Measurements from ENCODE around the gene CHAF1A.
A peak's percentile ranks its signal among the peaks of the same experiment; 100 is the strongest.

The CHAF1A gene

GRCh38 chr19:4369888-4370260 lies 32.6 kb upstream of the CHAF1A start:
- Histone ChIP-seq H3K27ac (ENCODE audit: low read depth, low read length) (peak overlapping the region; percentile 82), H3F3A (ENCODE audit: control insufficient read depth, insufficient read depth) (0 out of 2 replicates have a peak, but pooled peaks cover 3% of the 10 kb centered on the region), H3K9me3 (ENCODE audit: control insufficient read depth, insufficient read depth, low read length) (no peaks in the 10 kb centered on the region), H3K79me2 (ENCODE audit: control insufficient read depth, low read length) (peaks cover 63% of the 10 kb centered on the region), H3K4me1 (ENCODE audit: control insufficient read depth, low read length) (peaks cover 51% of the 10 kb centered on the region), H3K27me3 (ENCODE audit: control insufficient read depth, low read length) (no peaks in the 10 kb centered on the region), H4K20me1 (ENCODE audit: control insufficient read depth, insufficient read depth, low read depth, low read length) (peaks cover 21% of the 10 kb centered on the region), H3K4me2 (ENCODE audit: low read length) (peak overlapping the region; percentile 70), H3K4me3 (ENCODE audit: low read length) (peak overlapping the region; percentile 68), H3K36me3 (ENCODE audit: control insufficient read depth, low read length) (peaks cover 32% of the 10 kb centered on the region), H3K9me2 (replicated peaks; ENCODE audit: control insufficient read depth, low read length) (no peaks in the 10 kb centered on the region)
- no peak for TF ChIP-seq EZH2phosphoT487 (IDR thresholded peaks at IDR 0.05; ENCODE audit: borderline replicate concordance, low read length)
- TF ChIP-seq, protein P1, sequence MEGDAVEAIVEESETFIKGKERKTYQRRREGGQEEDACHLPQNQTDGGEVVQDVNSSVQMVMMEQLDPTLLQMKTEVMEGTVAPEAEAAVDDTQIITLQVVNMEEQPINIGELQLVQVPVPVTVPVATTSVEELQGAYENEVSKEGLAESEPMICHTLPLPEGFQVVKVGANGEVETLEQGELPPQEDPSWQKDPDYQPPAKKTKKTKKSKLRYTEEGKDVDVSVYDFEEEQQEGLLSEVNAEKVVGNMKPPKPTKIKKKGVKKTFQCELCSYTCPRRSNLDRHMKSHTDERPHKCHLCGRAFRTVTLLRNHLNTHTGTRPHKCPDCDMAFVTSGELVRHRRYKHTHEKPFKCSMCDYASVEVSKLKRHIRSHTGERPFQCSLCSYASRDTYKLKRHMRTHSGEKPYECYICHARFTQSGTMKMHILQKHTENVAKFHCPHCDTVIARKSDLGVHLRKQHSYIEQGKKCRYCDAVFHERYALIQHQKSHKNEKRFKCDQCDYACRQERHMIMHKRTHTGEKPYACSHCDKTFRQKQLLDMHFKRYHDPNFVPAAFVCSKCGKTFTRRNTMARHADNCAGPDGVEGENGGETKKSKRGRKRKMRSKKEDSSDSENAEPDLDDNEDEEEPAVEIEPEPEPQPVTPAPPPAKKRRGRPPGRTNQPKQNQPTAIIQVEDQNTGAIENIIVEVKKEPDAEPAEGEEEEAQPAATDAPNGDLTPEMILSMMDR (IDR thresholded peaks at IDR 0.05; ENCODE audit: low read depth, low read length, poor library complexity, severe bottlenecking), result peak; percentile 76

GRCh38 chr19:4370418-4371041 lies 31.9 kb upstream of the CHAF1A start:
- no peak for TF ChIP-seq EZH2phosphoT487 (IDR thresholded peaks at IDR 0.05; ENCODE audit: borderline replicate concordance, low read length)
- TF ChIP-seq, protein P1 (IDR thresholded peaks at IDR 0.05; ENCODE audit: low read depth, low read length, poor library complexity, severe bottlenecking), result no peak
- Histone ChIP-seq H3K4me2 (ENCODE audit: low read length) (peak overlapping the region; percentile 70), H3K9me2 (replicated peaks; ENCODE audit: control insufficient read depth, low read length) (no peaks in the 10 kb centered on the region), H3F3A (ENCODE audit: control insufficient read depth, insufficient read depth) (0 out of 2 replicates have a peak, but pooled peaks cover 3% of the 10 kb centered on the region), H3K27ac (ENCODE audit: low read depth, low read length) (peak overlapping the region; percentile 82), H3K4me1 (ENCODE audit: control insufficient read depth, low read length) (peaks cover 58% of the 10 kb centered on the region), H3K27me3 (ENCODE audit: control insufficient read depth, low read length) (no peaks in the 10 kb centered on the region), H3K79me2 (ENCODE audit: control insufficient read depth, low read length) (peaks cover 69% of the 10 kb centered on the region), H3K36me3 (ENCODE audit: control insufficient read depth, low read length) (peaks cover 25% of the 10 kb centered on the region), H3K4me3 (ENCODE audit: low read length) (peak overlapping the region; percentile 68), H3K9me3 (ENCODE audit: control insufficient read depth, insufficient read depth, low read length) (no peaks in the 10 kb centered on the region), H4K20me1 (ENCODE audit: control insufficient read depth, insufficient read depth, low read depth, low read length) (peaks cover 28% of the 10 kb centered on the region)

DNA sequence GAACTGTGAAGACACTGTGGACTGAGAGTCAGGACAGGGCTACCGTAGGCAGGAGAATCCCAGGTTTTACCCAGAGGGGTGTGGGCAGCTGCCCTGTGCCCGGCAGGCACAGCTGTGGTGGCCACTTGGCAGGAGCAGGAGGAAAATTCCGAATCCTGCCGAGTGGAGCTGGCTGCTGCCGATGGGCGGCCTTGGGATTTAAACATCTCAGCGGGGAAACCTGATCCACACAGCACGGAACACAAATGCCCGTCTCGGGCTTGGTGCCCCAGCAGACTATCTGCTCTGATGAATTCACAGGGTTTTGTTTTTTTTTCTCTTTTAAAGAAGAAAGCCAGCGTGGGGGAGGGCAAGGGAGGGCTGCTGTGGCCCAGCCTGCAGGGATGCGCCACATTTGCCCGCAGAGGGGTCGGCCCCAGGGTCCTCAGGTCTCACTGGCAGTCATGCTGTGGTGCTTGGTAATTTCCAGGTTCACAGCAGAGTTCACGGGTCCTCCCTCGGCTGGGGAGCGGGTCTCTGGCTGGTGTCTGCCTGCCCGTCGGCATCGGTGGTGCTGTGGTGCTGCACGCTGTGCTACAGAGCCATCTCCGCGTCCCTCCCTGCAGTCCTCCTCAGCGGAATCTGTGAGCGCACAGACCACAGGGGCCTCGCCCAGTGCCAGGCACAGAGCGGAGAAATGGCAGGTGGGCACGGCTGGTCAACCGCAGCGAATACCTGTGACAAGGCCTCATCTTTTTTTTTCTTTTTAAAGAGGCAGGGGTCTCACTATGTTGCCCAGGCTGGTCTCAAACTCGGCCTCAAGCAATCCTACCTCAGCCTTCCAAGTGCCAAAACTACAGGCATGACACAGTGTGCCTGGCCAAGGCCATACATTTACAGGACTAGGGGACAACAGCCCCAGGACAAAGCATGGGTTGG lies 30.9 kb upstream of the CHAF1A start:
- Histone ChIP-seq H3K9me3 (ENCODE audit: control insufficient read depth, insufficient read depth, low read length) (no peaks in the 10 kb centered on the region), H3K36me3 (ENCODE audit: control insufficient read depth, low read length) (peaks cover 16% of the 10 kb centered on the region), H3K9me2 (replicated peaks; ENCODE audit: control insufficient read depth, low read length) (no peaks in the 10 kb centered on the region), H3K4me1 (ENCODE audit: control insufficient read depth, low read length) (peaks cover 67% of the 10 kb centered on the region), H4K20me1 (ENCODE audit: control insufficient read depth, insufficient read depth, low read depth, low read length) (peaks cover 30% of the 10 kb centered on the region), H3F3A (ENCODE audit: control insufficient read depth, insufficient read depth) (0 out of 2 replicates have a peak, but pooled peaks cover 3% of the 10 kb centered on the region), H3K4me2 (ENCODE audit: low read length) (peak overlapping the region; percentile 70), H3K79me2 (ENCODE audit: control insufficient read depth, low read length) (peaks cover 78% of the 10 kb centered on the region), H3K27ac (ENCODE audit: low read depth, low read length) (no peak overlapping the region), H3K4me3 (ENCODE audit: low read length) (peak overlapping the region; percentile 68; the same call in 1 of the 2 replicates), H3K27me3 (ENCODE audit: control insufficient read depth, low read length) (no peaks in the 10 kb centered on the region)
- TF ChIP-seq, protein P1 (IDR thresholded peaks at IDR 0.05; ENCODE audit: low read depth, low read length, poor library complexity, severe bottlenecking), result no peak
- no peak for TF ChIP-seq EZH2phosphoT487 (IDR thresholded peaks at IDR 0.05; ENCODE audit: borderline replicate concordance, low read length)
